Measurements from ENCODE around the gene YTHDF1.

YTHDF1 gene

GRCh38 chr20:63173552-63174191 lies 42.3 kb downstream of the YTHDF1 start:
- no peaks in the 10 kb centered on the region for H3K36me3 ChIP-seq (ENCODE audit: control insufficient read depth in 2 of 2, insufficient read depth in 1 of 2, low read length in 2 of 2)
- ChIA-PET POLR2A (no interaction called here), CTCF (interaction anchor here (0.5 to 0.6 kb wide), 2 partner anchors 120 to 167 kb away, joined by 3 read pairs; no protein-coding TSS in a partner anchor)
- no peak overlapping the region for H3K4me3 ChIP-seq (ENCODE audit: low read depth, low read length)
- no peaks in the 10 kb centered on the region for H3K9me3 ChIP-seq (ENCODE audit: control insufficient read depth, insufficient read depth, low read depth, low read length)
- H3K4me1 ChIP-seq (ENCODE audit: control insufficient read depth, insufficient read depth, low read length): peaks cover 4% of the 10 kb centered on the region; the same call in 1 of the 2 replicates
- no peak overlapping the region for H3K27ac ChIP-seq (ENCODE audit: extremely low read depth, low read depth, low read length)
- TF ChIP-seq ZNF239 (tag by site-specific recombination; IDR thresholded peaks at IDR 0.05): no peak
- no peak for TF ChIP-seq ZNF211 (tag by site-specific recombination; IDR thresholded peaks at IDR 0.05; ENCODE audit: low read depth)
- TF ChIP-seq GLI4 (tag by site-specific recombination; IDR thresholded peaks at IDR 0.05): peak; percentile 50; the same call in 1 of the 2 replicates
- TF ChIP-seq KLF1 (tag by site-specific recombination; IDR thresholded peaks at IDR 0.05): peak; percentile 76
- TF ChIP-seq ZNF600 (tag by site-specific recombination; IDR thresholded peaks at IDR 0.05): no peak
- peak; percentile 31; the same call in 1 of the 2 replicates for TF ChIP-seq KLF17 (tag by site-specific recombination; IDR thresholded peaks at IDR 0.05)
- TF ChIP-seq ZFP69B (tag by site-specific recombination; IDR thresholded peaks at IDR 0.05): 0 out of 2 replicates have a peak, but pooled peaks have one; percentile 29

- Histone ChIP-seq H3K36me3 (ENCODE audit: control insufficient read depth in 2 of 2, insufficient read depth in 1 of 2, low read length in 2 of 2) (no peaks in the 10 kb centered on the region), H3K4me1 (ENCODE audit: control insufficient read depth, insufficient read depth, low read length) (no peaks in the 10 kb centered on the region; the same call in 1 of the 2 replicates), H3K9me3 (ENCODE audit: control insufficient read depth, insufficient read depth, low read depth, low read length) (no peaks in the 10 kb centered on the region), H3K4me3 (ENCODE audit: low read depth, low read length) (no peak overlapping the region), H3K27ac (ENCODE audit: extremely low read depth, low read depth, low read length) (no peak overlapping the region)
- ChIA-PET POLR2A (no interaction called here), CTCF (no interaction called here)
- TF ChIP-seq ZNF654 (tag by site-specific recombination; IDR thresholded peaks at IDR 0.05; ENCODE audit: low read depth): peak; percentile 18; the same call in 1 of the 2 replicates
- TF ChIP-seq KLF16 (tag by site-specific recombination; IDR thresholded peaks at IDR 0.05): 0 out of 2 replicates have a peak, but pooled peaks have one; percentile 46
- no peak for TF ChIP-seq ZNF169 (tag by site-specific recombination; IDR thresholded peaks at IDR 0.05)
- TF ChIP-seq MEIS1 (CRISPR knock-in tag; IDR thresholded peaks at IDR 0.05; ENCODE audit: borderline replicate concordance): no peak
- no peak for TF ChIP-seq ZNF561 (tag by site-specific recombination; IDR thresholded peaks at IDR 0.05; ENCODE audit: borderline replicate concordance)
- no peak for TF ChIP-seq ZFP37 (tag by site-specific recombination; IDR thresholded peaks at IDR 0.05)
- TF ChIP-seq GLIS2 (tag by site-specific recombination; IDR thresholded peaks at IDR 0.05): peak; percentile 61
- peak; percentile 38; the same call in 1 of the 2 replicates for TF ChIP-seq ZNF335 (tag by site-specific recombination; conservative IDR thresholded peaks at IDR 0.05)
- TF ChIP-seq RBAK (tag by site-specific recombination; IDR thresholded peaks at IDR 0.05): no peak
- TF ChIP-seq ZNF514 (tag by site-specific recombination; IDR thresholded peaks at IDR 0.05): no peak
- no peak for TF ChIP-seq ZNF677 (tag by site-specific recombination; IDR thresholded peaks at IDR 0.05)
- TF ChIP-seq ZNF837 (tag by site-specific recombination; IDR thresholded peaks at IDR 0.05): no peak
- no peak for TF ChIP-seq EGR2 (tag by site-specific recombination; IDR thresholded peaks at IDR 0.05; ENCODE audit: low read depth)
- TF ChIP-seq ZNF639 (tag by site-specific recombination; IDR thresholded peaks at IDR 0.05): no peak
- no peak for TF ChIP-seq KLF7 (tag by site-specific recombination; IDR thresholded peaks at IDR 0.05; ENCODE audit: borderline replicate concordance)
- TF ChIP-seq ZBTB49 (tag by site-specific recombination; IDR thresholded peaks at IDR 0.05; ENCODE audit: low read depth): no peak
- TF ChIP-seq KLF9 (tag by site-specific recombination; IDR thresholded peaks at IDR 0.05; ENCODE audit: low read depth): no peak
- peak; percentile 97 for TF ChIP-seq ZNF692 (tag by site-specific recombination; IDR thresholded peaks at IDR 0.05)
- TF ChIP-seq ZNF114 (tag by site-specific recombination; IDR thresholded peaks at IDR 0.05): no peak
- peak; percentile 36; the same call in 1 of the 2 replicates for TF ChIP-seq ZNF121 (tag by site-specific recombination; IDR thresholded peaks at IDR 0.05)
- TF ChIP-seq SP3 (tag by site-specific recombination; IDR thresholded peaks at IDR 0.05): no peak
- no peak for TF ChIP-seq ZNF510 (tag by site-specific recombination; IDR thresholded peaks at IDR 0.05; ENCODE audit: insufficient replicate concordance)
- peak; percentile 68 for TF ChIP-seq GLIS1 (tag by site-specific recombination; IDR thresholded peaks at IDR 0.05)
- TF ChIP-seq ZNF10 (tag by site-specific recombination; IDR thresholded peaks at IDR 0.05): no peak
- peak; percentile 94 for TF ChIP-seq ZFP69B (tag by site-specific recombination; IDR thresholded peaks at IDR 0.05)
Measured at GRCh38 chr20:63172726-63173125, 43.2 kb downstream of the YTHDF1 start.
